ENCODE measurements around the gene APIP.

GRCh38 chr11:34893416-34893815 is 22.8 kb downstream of the APIP start:
- TF ChIP-seq EZH2phosphoT487 (IDR thresholded peaks at IDR 0.05; ENCODE audit: insufficient read depth, low read depth) (no peak), EZH2 (IDR thresholded peaks at IDR 0.05; ENCODE audit: insufficient read depth, poor library complexity, severe bottlenecking) (no peak)

All from GM23248 (cell line).